SK-N-SH (cell line): Measurements from ENCODE around the gene PDGFRB. TPM values are rescaled to one million over a fixed set of nuclear protein-coding genes. Genes with fewer than 3 reads are reported as not detected.

ENCODE experiments used
- CTCF ChIA-PET: fragments of 300-600, 350-600 bp; formaldehyde crosslinking; extraction: SDS; loops from one replicate; lab custom pipeline; 2021; lab: Yijun Ruan, JAX
- POLR2A ChIA-PET: fragments of 350-600 bp; sonication (Branson Sonifier 250); formaldehyde crosslinking; extraction: SDS; loops from one replicate; lab custom pipeline; 2020; ENCODE audit warnings: antibody characterized with exemption, inconsistent platforms; lab: Yijun Ruan, JAX
- DNase-seq: peaks from one replicate; pipeline ENCODE4 v3.0.0; 2012
- H2AFZ ChIP-seq: fragments of 200-600 bp; sonication (generic); 2 replicates; pipeline ENCODE4 v1.8.1; 2016; ENCODE audit warnings: antibody characterized with exemption, mild to moderate bottlenecking, low read depth
- H3F3A ChIP-seq: fragments of 200-600 bp; sonication (generic); replicated peaks from 2 replicates; pipeline ENCODE3; 2016; ENCODE audit warnings: antibody characterized with exemption, mild to moderate bottlenecking; ENCODE audit not compliant: insufficient read depth
- H3K27ac ChIP-seq, 2 experiments: fragments of 200-500 bp in 1 of 2; fragments of 200-600 bp in 1 of 2; sonication (Bioruptor generic) in 1 of 2; sonication (generic), shearing (Covaris generic) in 1 of 2; 2 replicates each; pipeline versions ENCODE4 v1.5.1 to v1.6.1; 2014 to 2016; ENCODE audit warnings: low read depth in 2 of 2, inconsistent platforms in 1 of 2, low read length in 1 of 2, mild to moderate bottlenecking in 1 of 2, mixed read lengths in 1 of 2
- H3K27me3 ChIP-seq: fragments of 200-600 bp; sonication (generic), shearing (Covaris generic); 2 replicates; pipeline ENCODE4 v1.6.1; 2016; ENCODE audit warnings: mixed run types; ENCODE audit not compliant: insufficient read depth
- H3K36me3 ChIP-seq, 2 experiments: fragments of 200-500 bp in 1 of 2; fragments of 200-600 bp in 1 of 2; sonication (Bioruptor generic) in 1 of 2; sonication (generic) in 1 of 2; replicated peaks in 1 of 2; 2 replicates each; pipeline versions ENCODE3 to v1.5.1; 2014 to 2016; ENCODE audit warnings: low read length in 1 of 2, mild to moderate bottlenecking in 1 of 2; ENCODE audit not compliant: insufficient read depth in 2 of 2, control insufficient read depth in 1 of 2
- H3K4me1 ChIP-seq, 2 experiments: fragments of 200-500 bp in 1 of 2; fragments of 200-600 bp in 1 of 2; sonication (Bioruptor generic) in 1 of 2; sonication (generic), shearing (Covaris generic) in 1 of 2; 2 replicates each; pipeline versions ENCODE4 v1.5.1 to v1.6.1; 2014 to 2016; ENCODE audit warnings: low read depth in 1 of 2, low read length in 1 of 2, mixed run types in 1 of 2; ENCODE audit not compliant: insufficient read depth in 2 of 2, control insufficient read depth in 1 of 2
- H3K4me2 ChIP-seq: fragments of 200-600 bp; sonication (generic), shearing (Covaris generic); 2 replicates; pipeline ENCODE4 v1.6.1; 2017; ENCODE audit warnings: mixed run types
- H3K4me3 ChIP-seq, 2 experiments: fragments of 200-500 bp in 1 of 2; fragments of 200-600 bp in 1 of 2; sonication (Bioruptor generic) in 1 of 2; sonication (generic), shearing (Covaris generic) in 1 of 2; 2 replicates each; pipeline versions ENCODE4 v1.5.1 to v1.8.1; 2014 to 2016; ENCODE audit warnings: low read depth in 2 of 2, inconsistent platforms in 1 of 2, low read length in 1 of 2, mild to moderate bottlenecking in 1 of 2, mixed read lengths in 1 of 2, moderate library complexity in 1 of 2
- H3K79me2 ChIP-seq: fragments of 200-600 bp; sonication (generic); 2 replicates; pipeline ENCODE4 v1.8.1; 2017; ENCODE audit warnings: mild to moderate bottlenecking; ENCODE audit not compliant: insufficient read depth
- H3K9ac ChIP-seq: fragments of 200-600 bp; sonication (generic); 2 replicates; pipeline ENCODE4 v1.6.1; 2017; ENCODE audit warnings: mixed run types
- H3K9me2 ChIP-seq: fragments of 200-600 bp; sonication (generic); 2 replicates; pipeline ENCODE4 v1.6.1; 2017; ENCODE audit warnings: mixed run types
- H3K9me3 ChIP-seq: fragments of 200-600 bp; sonication (generic); 2 replicates; pipeline ENCODE4 v1.6.1; 2017; ENCODE audit warnings: mixed run types, mild to moderate bottlenecking, moderate library complexity
- H4K20me1 ChIP-seq: fragments of 200-600 bp; sonication (generic); 2 replicates; pipeline ENCODE4 v1.6.1; 2017; ENCODE audit warnings: mild to moderate bottlenecking, mixed run types; ENCODE audit not compliant: insufficient read depth
- ELF1 ChIP-seq: IDR thresholded peaks from 2 replicates; pipeline ENCODE4 v1.4.0; 2012
- EP300 ChIP-seq, 2 experiments: IDR thresholded peaks; 2 replicates each; pipeline versions ENCODE4 v1.4.0 to v1.6.1; 2012; ENCODE audit warnings: borderline replicate concordance in 1 of 2, low read depth in 1 of 2, low read length in 1 of 2
- EZH2phosphoT487 ChIP-seq: fragments of 200-600 bp; sonication (generic); IDR thresholded peaks from 2 replicates; pipeline ENCODE4 v1.6.1; 2017; ENCODE audit warnings: low read depth, mixed run types, mild to moderate bottlenecking, antibody characterized with exemption, moderate library complexity, borderline replicate concordance
- FOXJ3 ChIP-seq: sonication (generic); formaldehyde crosslinking; IDR thresholded peaks from 2 replicates; pipeline ENCODE4 v1.5.1; 2020; ENCODE audit warnings: mild to moderate bottlenecking, missing genetic modification reagents
- GATA2 ChIP-seq: sonication (generic); formaldehyde crosslinking; IDR thresholded peaks from 2 replicates; pipeline ENCODE4 v1.5.0; 2020; ENCODE audit warnings: mild to moderate bottlenecking, missing genetic modification reagents
- IRF3 ChIP-seq: fragments of 150-350 bp; IDR thresholded peaks from 2 replicates; pipeline ENCODE4 v1.6.1; 2016; ENCODE audit warnings: mild to moderate bottlenecking, low read depth, low read length
- JUND ChIP-seq: IDR thresholded peaks from 2 replicates; pipeline ENCODE4 v1.4.0; 2012
- NFIC ChIP-seq: IDR thresholded peaks from 2 replicates; pipeline ENCODE4 v1.4.0; 2012; ENCODE audit warnings: borderline replicate concordance
- NRF1 ChIP-seq: IDR thresholded peaks from 2 replicates; pipeline ENCODE4 v1.6.1; 2012; ENCODE audit warnings: low read depth, mild to moderate bottlenecking, low read length
- RAD21 ChIP-seq: IDR thresholded peaks from 2 replicates; pipeline ENCODE4 v1.6.1; 2012; ENCODE audit warnings: mild to moderate bottlenecking, low read length
- RFX5 ChIP-seq: IDR thresholded peaks from 2 replicates; pipeline ENCODE4 v1.6.1; 2012; ENCODE audit warnings: mild to moderate bottlenecking, improper control_type of control experiment, low read length
- TAF1 ChIP-seq: IDR thresholded peaks from 2 replicates; pipeline ENCODE4 v1.6.1; 2012; ENCODE audit warnings: low read depth, mild to moderate bottlenecking, low read length, moderate library complexity, borderline replicate concordance
- TEAD4 ChIP-seq: IDR thresholded peaks from 2 replicates; pipeline ENCODE4 v1.4.0; 2012; ENCODE audit warnings: mild to moderate bottlenecking, borderline replicate concordance; ENCODE audit not compliant: insufficient read depth
- YY1 ChIP-seq: IDR thresholded peaks from 2 replicates; pipeline ENCODE4 v1.4.0; 2012; ENCODE audit warnings: low read depth, mild to moderate bottlenecking
- WGBS: methylation state at CpG from one replicate; pipeline ENCODE4 v1.1.6; 2017; ENCODE audit warnings: low lambda C conversion rate; 5-methylcytosine and 5-hydroxymethylcytosine counted together
- polyA plus RNA-seq, 3 experiments: library from polyadenylated mRNA; depleted of rRNA; stranded (reverse); fragments of >200 nt; gene quantifications; 2 replicates each; pipeline ENCODE4 v1.2.3, GENCODE V29; 2012
- TF ChIP-seq, protein P1 (sequence below): IDR thresholded peaks from 2 replicates; pipeline ENCODE4 v1.4.0; 2012; ENCODE audit warnings: low read depth, borderline replicate concordance
- TF ChIP-seq, protein P2 (sequence below): IDR thresholded peaks from 2 replicates; pipeline ENCODE4 v1.4.0; 2012; ENCODE audit warnings: low read depth
- TF ChIP-seq, protein P3 (sequence below): IDR thresholded peaks from 2 replicates; pipeline ENCODE4 v1.6.1; 2012; ENCODE audit warnings: mild to moderate bottlenecking, low read depth, low read length, moderate library complexity
- TF ChIP-seq, protein P4 (sequence below): fragments of 150-350 bp; IDR thresholded peaks from 2 replicates; pipeline ENCODE4 v1.6.1; 2017; ENCODE audit warnings: antibody characterized with exemption, low read length, low read depth, borderline replicate concordance
- TF ChIP-seq, protein P5 (sequence below): IDR thresholded peaks from 2 replicates; pipeline ENCODE4 v1.4.0; 2012; ENCODE audit warnings: low read depth, borderline replicate concordance

The PDGFRB gene
- polyA plus RNA-seq, 1 of the 3 experiments (the other 2 are of a cell fraction), result 32.1 TPM

DNA sequence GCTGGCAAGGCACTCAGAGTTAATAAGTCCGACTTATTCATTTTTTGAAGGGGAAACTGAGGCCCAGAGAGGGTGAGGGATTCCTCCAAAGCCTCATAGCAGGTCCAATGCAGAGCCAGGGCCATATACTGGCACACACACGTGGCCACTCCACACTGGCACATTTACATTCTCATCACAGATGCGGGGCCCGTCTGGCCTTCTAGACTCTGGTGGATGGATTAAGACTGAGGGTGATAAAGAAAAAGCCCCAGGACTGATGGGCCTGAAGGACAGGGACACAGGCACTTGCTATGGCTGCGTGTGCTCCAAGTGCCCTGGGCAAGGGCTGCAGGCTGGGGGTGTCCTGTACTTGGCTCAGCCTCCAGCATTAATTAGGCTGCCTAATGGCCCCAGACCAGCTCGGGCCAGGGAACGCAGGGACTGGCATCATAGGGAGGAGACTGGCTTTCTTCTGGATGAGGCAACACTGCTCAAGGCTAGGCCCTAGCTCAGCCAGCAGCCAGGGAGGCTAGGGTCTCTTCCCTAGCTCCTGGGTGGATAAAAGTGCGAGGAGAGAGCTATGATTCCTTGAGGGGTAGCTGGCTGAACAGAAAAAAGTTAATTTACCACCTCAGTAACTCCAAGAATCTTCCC, 40.8 kb downstream of the PDGFRB start:
- peak overlapping the region in 1 of 2 experiments; percentile 18; a peak in 1 of 4 replicates for H3K27ac ChIP-seq
- H2AFZ ChIP-seq, result no peak overlapping the region
- no peaks in the 10 kb centered on the region for H3K27me3 ChIP-seq
- TF ChIP-seq, protein P1, sequence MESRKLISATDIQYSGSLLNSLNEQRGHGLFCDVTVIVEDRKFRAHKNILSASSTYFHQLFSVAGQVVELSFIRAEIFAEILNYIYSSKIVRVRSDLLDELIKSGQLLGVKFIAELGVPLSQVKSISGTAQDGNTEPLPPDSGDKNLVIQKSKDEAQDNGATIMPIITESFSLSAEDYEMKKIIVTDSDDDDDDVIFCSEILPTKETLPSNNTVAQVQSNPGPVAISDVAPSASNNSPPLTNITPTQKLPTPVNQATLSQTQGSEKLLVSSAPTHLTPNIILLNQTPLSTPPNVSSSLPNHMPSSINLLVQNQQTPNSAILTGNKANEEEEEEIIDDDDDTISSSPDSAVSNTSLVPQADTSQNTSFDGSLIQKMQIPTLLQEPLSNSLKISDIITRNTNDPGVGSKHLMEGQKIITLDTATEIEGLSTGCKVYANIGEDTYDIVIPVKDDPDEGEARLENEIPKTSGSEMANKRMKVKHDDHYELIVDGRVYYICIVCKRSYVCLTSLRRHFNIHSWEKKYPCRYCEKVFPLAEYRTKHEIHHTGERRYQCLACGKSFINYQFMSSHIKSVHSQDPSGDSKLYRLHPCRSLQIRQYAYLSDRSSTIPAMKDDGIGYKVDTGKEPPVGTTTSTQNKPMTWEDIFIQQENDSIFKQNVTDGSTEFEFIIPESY, result no peak
- no peak for TF ChIP-seq EZH2phosphoT487
- no peak for TF ChIP-seq ELF1
- TF ChIP-seq TAF1, result no peak
- TF ChIP-seq RFX5, result no peak
- no peak for TF ChIP-seq NRF1
- no peak for TF ChIP-seq TEAD4
- TF ChIP-seq, protein P2, sequence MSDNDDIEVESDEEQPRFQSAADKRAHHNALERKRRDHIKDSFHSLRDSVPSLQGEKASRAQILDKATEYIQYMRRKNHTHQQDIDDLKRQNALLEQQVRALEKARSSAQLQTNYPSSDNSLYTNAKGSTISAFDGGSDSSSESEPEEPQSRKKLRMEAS, result no peak
- TF ChIP-seq YY1, result no peak
- TF ChIP-seq, protein P3, sequence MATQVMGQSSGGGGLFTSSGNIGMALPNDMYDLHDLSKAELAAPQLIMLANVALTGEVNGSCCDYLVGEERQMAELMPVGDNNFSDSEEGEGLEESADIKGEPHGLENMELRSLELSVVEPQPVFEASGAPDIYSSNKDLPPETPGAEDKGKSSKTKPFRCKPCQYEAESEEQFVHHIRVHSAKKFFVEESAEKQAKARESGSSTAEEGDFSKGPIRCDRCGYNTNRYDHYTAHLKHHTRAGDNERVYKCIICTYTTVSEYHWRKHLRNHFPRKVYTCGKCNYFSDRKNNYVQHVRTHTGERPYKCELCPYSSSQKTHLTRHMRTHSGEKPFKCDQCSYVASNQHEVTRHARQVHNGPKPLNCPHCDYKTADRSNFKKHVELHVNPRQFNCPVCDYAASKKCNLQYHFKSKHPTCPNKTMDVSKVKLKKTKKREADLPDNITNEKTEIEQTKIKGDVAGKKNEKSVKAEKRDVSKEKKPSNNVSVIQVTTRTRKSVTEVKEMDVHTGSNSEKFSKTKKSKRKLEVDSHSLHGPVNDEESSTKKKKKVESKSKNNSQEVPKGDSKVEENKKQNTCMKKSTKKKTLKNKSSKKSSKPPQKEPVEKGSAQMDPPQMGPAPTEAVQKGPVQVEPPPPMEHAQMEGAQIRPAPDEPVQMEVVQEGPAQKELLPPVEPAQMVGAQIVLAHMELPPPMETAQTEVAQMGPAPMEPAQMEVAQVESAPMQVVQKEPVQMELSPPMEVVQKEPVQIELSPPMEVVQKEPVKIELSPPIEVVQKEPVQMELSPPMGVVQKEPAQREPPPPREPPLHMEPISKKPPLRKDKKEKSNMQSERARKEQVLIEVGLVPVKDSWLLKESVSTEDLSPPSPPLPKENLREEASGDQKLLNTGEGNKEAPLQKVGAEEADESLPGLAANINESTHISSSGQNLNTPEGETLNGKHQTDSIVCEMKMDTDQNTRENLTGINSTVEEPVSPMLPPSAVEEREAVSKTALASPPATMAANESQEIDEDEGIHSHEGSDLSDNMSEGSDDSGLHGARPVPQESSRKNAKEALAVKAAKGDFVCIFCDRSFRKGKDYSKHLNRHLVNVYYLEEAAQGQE, result no peak
- TF ChIP-seq RAD21, result no peak
- TF ChIP-seq, protein P4, sequence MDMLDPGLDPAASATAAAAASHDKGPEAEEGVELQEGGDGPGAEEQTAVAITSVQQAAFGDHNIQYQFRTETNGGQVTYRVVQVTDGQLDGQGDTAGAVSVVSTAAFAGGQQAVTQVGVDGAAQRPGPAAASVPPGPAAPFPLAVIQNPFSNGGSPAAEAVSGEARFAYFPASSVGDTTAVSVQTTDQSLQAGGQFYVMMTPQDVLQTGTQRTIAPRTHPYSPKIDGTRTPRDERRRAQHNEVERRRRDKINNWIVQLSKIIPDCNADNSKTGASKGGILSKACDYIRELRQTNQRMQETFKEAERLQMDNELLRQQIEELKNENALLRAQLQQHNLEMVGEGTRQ, result no peak
- TF ChIP-seq GATA2, result no peak
- TF ChIP-seq FOXJ3 (CRISPR knock-in tag), result no peak
- TF ChIP-seq NFIC, result no peak
- TF ChIP-seq, protein P5, sequence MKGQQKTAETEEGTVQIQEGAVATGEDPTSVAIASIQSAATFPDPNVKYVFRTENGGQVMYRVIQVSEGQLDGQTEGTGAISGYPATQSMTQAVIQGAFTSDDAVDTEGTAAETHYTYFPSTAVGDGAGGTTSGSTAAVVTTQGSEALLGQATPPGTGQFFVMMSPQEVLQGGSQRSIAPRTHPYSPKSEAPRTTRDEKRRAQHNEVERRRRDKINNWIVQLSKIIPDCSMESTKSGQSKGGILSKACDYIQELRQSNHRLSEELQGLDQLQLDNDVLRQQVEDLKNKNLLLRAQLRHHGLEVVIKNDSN, result no peak
- no peak for TF ChIP-seq JUND
- TF ChIP-seq EP300 (IDR thresholded peaks at IDR 0.05; ENCODE audit: borderline replicate concordance in 1 of 2, low read depth in 1 of 2, low read length in 1 of 2), result no peak
- no peak for TF ChIP-seq IRF3
- no peaks in the 10 kb centered on the region for H3F3A ChIP-seq
- no peaks in the 10 kb centered on the region for H3K79me2 ChIP-seq
- peaks cover 12 to 28% of the 10 kb centered on the region in 2 experiments for H3K4me1 ChIP-seq
- POLR2A ChIA-PET, result no interaction called here
- H3K4me3 ChIP-seq, result no peak overlapping the region
- H3K9ac ChIP-seq, result no peak overlapping the region
- H4K20me1 ChIP-seq, result no peaks in the 10 kb centered on the region
- no peak overlapping the region for H3K4me2 ChIP-seq
- peaks cover 5 to 46% of the 10 kb centered on the region in 2 experiments for H3K36me3 ChIP-seq
- no peaks in the 10 kb centered on the region for H3K9me2 ChIP-seq
- 86% methylated on average over 6 of the region's 8 CpGs for WGBS
- CTCF ChIA-PET, result interaction anchor here (0.6 to 2.2 kb wide), 6 partner anchors 11 to 280 kb away, joined by 3 to 7 read pairs (median 4); no protein-coding TSS in a partner anchor
- H3K9me3 ChIP-seq, result no peaks in the 10 kb centered on the region
- peak; percentile 40 for DNase-seq
